ENCODE results near the gene CYP19A1. TPM values are rescaled to one million over a fixed set of nuclear protein-coding genes. Genes with fewer than 3 reads are reported as not detected.

The CYP19A1 gene
- total RNA-seq, 2 experiments from 2014 or later, result not detected

- Mint-ChIP-seq H3K27ac (no peak overlapping the region), H3K4me1 (ENCODE audit: low read depth) (no peaks in the 10 kb centered on the region), H3K36me3 (ENCODE audit: low read depth) (no peaks in the 10 kb centered on the region), H3K27me3 (no peaks in the 10 kb centered on the region), H3K4me3 (no peak overlapping the region), H3K9me3 (no peaks in the 10 kb centered on the region)
- POLR2A ChIA-PET, result no interaction called here
- TF ChIP-seq, protein P1, sequence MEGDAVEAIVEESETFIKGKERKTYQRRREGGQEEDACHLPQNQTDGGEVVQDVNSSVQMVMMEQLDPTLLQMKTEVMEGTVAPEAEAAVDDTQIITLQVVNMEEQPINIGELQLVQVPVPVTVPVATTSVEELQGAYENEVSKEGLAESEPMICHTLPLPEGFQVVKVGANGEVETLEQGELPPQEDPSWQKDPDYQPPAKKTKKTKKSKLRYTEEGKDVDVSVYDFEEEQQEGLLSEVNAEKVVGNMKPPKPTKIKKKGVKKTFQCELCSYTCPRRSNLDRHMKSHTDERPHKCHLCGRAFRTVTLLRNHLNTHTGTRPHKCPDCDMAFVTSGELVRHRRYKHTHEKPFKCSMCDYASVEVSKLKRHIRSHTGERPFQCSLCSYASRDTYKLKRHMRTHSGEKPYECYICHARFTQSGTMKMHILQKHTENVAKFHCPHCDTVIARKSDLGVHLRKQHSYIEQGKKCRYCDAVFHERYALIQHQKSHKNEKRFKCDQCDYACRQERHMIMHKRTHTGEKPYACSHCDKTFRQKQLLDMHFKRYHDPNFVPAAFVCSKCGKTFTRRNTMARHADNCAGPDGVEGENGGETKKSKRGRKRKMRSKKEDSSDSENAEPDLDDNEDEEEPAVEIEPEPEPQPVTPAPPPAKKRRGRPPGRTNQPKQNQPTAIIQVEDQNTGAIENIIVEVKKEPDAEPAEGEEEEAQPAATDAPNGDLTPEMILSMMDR (IDR thresholded peaks at IDR 0.05), result no peak
- CTCF ChIA-PET, result interaction anchor here (2.1 to 2.9 kb wide), 2 partner anchors 12 to 205 kb away, joined by 7 to 10 read pairs; no protein-coding TSS in a partner anchor
- intact Hi-C loops (cut with micrococcal nuclease), result no loop called here
- DNase-seq (no peak), ATAC-seq (no peak)
These were observed 30.5 kb upstream of the CYP19A1 start for GRCh38 chr15:51368751-51369450.

GRCh38 chr15:51368307-51368706 lies 29.9 kb upstream of the CYP19A1 start:
- intact Hi-C loops (cut with micrococcal nuclease), result no loop called here
- no peak overlapping the region for H3K27ac Mint-ChIP-seq
- H3K9me3 Mint-ChIP-seq, result no peaks in the 10 kb centered on the region
- ChIA-PET CTCF (interaction anchor here (2.1 kb wide), 1 partner anchor 12 kb away, joined by 7 read pairs; no protein-coding TSS in a partner anchor), POLR2A (no interaction called here)
- no peaks in the 10 kb centered on the region for H3K4me1 Mint-ChIP-seq (ENCODE audit: low read depth)
- no peak overlapping the region for H3K4me3 Mint-ChIP-seq
- no peak for ATAC-seq
- H3K36me3 Mint-ChIP-seq (ENCODE audit: low read depth), result no peaks in the 10 kb centered on the region
- no peak for DNase-seq
- no peaks in the 10 kb centered on the region for H3K27me3 Mint-ChIP-seq
- TF ChIP-seq, protein P1 (IDR thresholded peaks at IDR 0.05), result no peak

- Mint-ChIP-seq H3K4me1 (ENCODE audit: low read depth) (no peaks in the 10 kb centered on the region), H3K27ac (no peak overlapping the region), H3K36me3 (ENCODE audit: low read depth) (no peaks in the 10 kb centered on the region), H3K9me3 (no peaks in the 10 kb centered on the region), H3K4me3 (no peak overlapping the region), H3K27me3 (no peaks in the 10 kb centered on the region)
- no peak for ATAC-seq
- ChIA-PET CTCF (no interaction called here), POLR2A (no interaction called here)
- TF ChIP-seq, protein P1 (IDR thresholded peaks at IDR 0.05), result no peak
- intact Hi-C loops (cut with micrococcal nuclease), result no loop called here
- no peak for DNase-seq
These were observed 29.1 kb upstream of the CYP19A1 start for GRCh38 chr15:51367322-51367976.

DNA sequence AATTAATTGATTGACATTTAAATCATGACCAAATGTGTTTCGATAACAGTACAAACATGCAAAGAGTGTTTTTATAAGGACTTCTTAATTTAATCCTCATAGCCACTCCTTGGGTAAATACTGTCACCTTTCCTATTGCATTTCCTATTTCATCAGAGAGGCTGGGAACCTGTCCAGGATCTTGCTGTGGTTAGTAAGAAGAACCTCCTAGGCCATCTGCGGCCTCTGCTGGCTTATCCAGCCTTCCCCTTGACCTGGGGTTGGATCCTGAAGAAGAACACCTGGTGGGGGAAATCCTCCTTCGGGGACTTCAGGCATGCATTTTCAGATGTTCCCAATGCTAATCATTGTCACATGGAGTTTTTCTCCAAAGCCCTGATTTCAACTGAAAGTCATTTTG lies 28.5 kb upstream of the CYP19A1 start:
- Mint-ChIP-seq H3K9me3 (no peaks in the 10 kb centered on the region), H3K36me3 (ENCODE audit: low read depth) (no peaks in the 10 kb centered on the region), H3K27me3 (no peaks in the 10 kb centered on the region), H3K4me3 (no peak overlapping the region), H3K27ac (no peak overlapping the region), H3K4me1 (ENCODE audit: low read depth) (no peaks in the 10 kb centered on the region)
- ATAC-seq (no peak), DNase-seq (no peak)
- ChIA-PET CTCF (no interaction called here), POLR2A (no interaction called here)
- TF ChIP-seq, protein P1 (IDR thresholded peaks at IDR 0.05), result no peak
- intact Hi-C loops (cut with micrococcal nuclease), result no loop called here

- H3K9me3 Mint-ChIP-seq, result no peaks in the 10 kb centered on the region
- ChIA-PET POLR2A (no interaction called here), CTCF (no interaction called here)
- DNase-seq (no peak), ATAC-seq (no peak)
- intact Hi-C loops (cut with micrococcal nuclease), result no loop called here
- H3K4me1 Mint-ChIP-seq (ENCODE audit: low read depth), result no peaks in the 10 kb centered on the region
- no peaks in the 10 kb centered on the region for H3K27me3 Mint-ChIP-seq
- no peaks in the 10 kb centered on the region for H3K36me3 Mint-ChIP-seq (ENCODE audit: low read depth)
- TF ChIP-seq, protein P1 (IDR thresholded peaks at IDR 0.05), result no peak
- no peak overlapping the region for H3K27ac Mint-ChIP-seq
- no peak overlapping the region for H3K4me3 Mint-ChIP-seq
These were observed 27.7 kb upstream of the CYP19A1 start for GRCh38 chr15:51366071-51366470.

Measured in activated CD8-positive, alpha-beta T cell treated with anti-CD3 and anti-CD28 coated beads for 36 hours (primary cell).